ENCODE results near the gene MUC4.
"Not testable (repeated sequence)": the region's sequence is repeated elsewhere in the genome, so short reads cannot be mapped to it uniquely, and the experiment has no call there.

The MUC4 gene

DNA sequence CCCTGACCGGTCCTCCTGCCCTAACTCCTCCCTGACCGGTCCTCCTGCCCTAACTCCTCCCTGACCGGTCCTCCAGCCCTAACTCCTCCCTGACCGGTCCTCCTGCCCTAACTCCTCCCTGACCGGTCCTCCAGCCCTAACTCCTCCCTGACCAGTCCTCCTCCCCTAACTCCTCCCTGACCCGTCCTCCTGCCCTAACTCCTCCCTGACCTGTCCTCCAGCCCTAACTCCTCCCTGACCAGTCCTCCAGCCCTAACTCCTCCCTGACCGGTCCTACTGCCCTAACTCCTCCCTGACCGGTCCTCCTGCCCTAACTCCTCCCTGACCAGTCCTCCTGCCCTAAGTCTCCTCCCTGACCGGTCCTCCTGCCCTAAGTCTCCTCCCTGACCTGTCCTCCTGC is 98.6 kb downstream of the MUC4 start:
- DNase-seq: not testable (repeated sequence)

DNA sequence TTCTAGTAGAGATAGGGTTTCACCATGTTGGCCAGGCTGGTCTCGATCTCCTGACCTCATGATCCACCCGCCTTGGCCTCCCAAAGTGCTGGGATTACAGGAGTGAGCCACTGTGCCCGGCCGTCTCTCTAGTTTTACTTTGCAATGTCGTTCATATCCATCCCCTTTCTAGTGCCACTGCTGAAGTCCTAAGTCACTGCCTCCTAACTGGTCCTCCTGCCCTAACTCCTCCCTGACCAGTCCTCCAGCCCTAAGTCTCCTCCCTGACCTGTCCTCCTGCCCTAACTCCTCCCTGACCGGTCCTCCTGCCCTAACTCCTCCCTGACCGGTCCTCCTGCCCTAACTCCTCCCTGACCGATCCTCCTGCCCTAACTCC is 99.2 kb downstream of the MUC4 start:
- DNase-seq: not testable (repeated sequence)

DNA sequence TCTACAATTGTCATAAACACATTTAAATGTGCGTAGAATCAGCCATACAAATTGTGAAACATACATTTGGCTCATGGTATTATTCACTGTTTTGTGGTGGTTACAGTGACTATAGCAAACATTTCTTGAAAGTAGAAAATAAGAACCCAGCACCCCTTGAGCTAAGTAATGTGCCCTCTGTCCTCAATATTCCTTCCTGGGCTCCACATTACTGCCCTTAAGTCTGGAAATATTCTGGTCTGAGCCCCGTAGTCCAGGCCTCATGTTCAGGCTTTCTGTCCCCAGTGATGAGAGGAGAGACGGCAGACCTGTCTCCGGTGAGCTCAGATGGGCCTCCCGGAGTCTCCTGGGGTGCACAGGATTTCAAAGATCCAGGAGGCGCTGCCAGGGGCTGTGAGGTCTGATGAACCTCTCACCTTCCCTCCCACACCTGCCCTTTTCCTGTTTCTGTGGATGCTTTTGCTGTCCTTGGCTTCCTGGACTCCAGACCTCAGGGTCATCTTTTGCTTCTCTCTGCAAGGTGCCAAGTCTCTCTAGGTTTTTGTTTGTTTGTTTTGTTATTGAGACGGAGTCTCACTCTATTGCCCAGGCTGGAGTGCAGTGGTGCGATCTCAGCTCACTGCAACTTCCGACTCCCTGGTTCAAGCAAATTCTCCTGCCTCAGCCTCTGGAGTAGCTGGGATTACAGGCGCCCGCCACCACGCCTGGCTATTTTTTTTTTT is 99.8 kb downstream of the MUC4 start:
- no peak for DNase-seq

DNA sequence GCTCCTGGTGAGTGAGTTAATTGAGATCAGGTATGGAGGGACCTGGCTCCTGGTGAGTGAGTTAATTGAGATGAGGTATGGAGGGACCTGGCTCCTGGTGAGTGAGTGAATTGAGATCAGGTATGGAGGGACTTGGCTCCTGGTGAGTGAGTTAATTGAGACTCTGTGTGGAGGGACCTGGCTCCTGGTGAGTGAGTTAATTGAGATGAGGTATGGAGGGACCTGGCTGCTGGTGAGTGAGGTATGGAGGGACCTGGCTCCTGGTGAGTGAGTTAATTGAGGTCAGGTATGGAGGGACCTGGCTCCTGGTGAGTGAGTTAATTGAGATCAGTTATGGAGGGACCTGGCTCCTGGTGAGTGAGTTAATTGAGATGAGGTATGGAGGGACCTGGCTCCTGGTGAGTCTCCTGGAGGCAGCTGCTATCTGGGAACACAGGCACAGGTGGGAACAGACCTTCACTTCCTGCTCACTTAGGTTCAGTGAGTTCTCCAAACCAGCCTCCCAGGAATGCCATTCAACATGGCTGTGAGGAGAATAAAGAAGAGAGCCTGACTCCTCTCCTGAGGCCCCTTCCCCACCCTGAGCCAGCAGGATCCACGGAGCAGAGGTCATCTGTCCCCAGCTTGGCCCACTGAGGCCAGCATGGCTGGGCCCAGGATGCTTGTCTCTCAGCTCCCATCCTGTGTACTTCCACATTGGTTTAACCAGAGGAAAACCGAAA is 100.5 kb downstream of the MUC4 start:
- DNase-seq: not testable (repeated sequence)

DNA sequence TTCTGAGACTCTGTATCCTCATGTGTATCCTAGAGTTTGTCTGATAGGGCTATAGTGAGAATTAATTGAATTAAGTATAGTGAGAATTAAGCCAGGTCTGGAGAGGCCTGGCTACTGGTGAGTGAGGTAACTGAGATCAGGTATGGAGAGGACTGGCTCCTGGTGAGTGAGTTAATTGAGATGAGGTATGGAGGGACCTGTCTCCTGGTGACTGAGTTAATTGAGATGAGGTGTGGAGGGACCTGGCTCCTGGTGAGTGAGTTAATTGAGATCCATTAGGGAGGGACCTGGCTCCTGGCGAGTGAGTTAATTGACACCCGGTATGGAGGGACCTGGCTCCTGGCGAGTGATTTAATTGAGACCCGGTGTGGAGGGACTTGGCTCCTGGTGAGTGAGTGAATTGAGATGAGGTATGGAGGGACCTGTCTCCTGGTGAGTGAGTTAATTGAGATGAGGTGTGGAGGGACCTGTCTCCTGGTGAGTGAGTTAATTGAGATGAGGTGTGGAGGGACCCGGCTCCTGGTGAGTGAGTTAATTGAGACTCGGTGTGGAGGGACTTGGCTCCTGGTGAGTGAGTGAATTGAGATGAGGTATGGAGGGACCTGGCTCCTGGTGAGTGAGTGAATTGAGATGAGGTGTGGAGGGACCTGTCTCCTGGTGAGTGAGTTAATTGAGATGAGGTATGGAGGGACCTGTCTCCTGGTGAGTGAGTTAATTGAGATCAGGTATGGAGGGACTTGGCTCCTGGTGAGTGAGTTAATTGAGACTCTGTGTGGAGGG is 101.4 kb downstream of the MUC4 start:
- not testable (repeated sequence) for DNase-seq

DNA sequence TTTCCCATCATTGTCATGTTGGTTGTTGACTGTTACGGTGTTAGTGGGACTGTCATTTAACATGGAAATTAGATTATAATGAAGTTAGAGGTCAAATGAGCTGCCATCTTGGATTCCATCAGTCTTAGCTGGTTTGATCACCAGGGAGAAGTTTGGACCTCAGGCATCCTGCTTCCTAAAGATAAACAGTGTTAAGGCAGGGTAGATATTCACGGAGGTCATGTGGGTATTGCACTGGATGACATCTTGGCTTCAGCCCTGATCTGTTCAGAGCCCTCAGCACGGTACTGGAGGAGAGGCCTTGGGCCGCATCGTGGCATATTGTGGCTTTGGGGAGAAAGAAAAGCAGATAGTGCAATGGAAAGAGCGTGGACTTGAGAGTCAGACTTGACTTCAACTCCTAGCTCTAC is 102.0 kb downstream of the MUC4 start:
- DNase-seq: no peak

DNA sequence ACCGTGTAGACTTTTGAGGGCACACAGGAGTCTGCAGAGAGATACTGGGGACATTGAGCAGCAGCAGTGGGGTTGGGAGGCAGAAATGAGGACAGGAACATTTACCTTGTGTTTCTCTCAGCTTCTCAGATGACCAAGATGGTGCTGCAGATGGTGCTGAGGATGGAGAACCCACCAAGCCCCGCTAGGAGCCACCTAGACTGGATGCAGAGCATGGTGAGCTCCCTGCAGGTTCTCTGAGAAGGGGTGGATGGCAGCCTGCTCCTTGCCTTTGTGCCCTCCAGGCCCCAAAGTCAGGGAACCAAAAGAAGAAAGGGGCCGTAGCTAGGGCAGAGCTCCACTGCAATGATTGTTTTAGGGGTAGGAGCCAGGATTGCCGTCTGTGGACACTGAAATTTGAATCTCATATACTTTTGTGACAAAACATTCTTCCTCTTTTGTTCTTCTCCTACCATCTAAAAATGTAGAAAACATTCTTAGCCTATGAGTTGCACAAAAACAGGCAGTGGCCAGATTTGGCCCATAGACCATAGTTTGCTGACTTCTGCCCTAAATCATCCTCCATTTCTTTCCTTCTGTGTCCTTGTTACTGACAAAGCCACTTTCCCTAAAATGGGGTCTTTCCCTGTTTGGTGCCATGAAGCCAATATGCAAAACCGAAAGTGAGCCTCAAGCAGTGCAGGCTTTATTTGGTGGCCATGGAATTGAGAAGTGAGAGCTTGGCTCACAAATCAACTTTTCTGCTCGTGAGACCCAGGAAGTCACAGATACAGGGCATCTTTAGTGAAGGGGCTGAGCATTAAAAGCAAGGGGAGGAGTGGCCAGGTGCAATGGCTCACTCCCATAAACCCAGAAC is 102.9 kb downstream of the MUC4 start:
- DNase-seq: no peak

DNA sequence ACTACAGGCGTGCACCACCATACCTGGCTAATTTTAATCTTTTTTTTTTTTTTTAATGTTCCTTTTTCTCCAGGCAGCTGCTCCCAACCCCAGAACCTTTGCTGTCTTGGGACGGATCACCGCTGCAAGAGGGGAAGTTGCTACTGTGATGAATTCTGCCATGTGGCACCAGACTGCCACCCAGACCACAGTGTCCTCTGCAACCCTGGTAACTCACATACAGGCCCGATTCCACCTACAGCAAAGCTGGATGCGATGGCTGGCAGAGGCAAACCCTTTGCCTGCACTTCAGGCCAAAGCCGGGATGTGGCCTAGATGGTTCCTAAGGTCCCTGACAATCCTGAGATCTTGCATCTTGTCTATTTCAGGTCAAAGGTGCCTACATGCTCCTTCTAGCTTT is 103.7 kb downstream of the MUC4 start:
- DNase-seq: no peak

DNA sequence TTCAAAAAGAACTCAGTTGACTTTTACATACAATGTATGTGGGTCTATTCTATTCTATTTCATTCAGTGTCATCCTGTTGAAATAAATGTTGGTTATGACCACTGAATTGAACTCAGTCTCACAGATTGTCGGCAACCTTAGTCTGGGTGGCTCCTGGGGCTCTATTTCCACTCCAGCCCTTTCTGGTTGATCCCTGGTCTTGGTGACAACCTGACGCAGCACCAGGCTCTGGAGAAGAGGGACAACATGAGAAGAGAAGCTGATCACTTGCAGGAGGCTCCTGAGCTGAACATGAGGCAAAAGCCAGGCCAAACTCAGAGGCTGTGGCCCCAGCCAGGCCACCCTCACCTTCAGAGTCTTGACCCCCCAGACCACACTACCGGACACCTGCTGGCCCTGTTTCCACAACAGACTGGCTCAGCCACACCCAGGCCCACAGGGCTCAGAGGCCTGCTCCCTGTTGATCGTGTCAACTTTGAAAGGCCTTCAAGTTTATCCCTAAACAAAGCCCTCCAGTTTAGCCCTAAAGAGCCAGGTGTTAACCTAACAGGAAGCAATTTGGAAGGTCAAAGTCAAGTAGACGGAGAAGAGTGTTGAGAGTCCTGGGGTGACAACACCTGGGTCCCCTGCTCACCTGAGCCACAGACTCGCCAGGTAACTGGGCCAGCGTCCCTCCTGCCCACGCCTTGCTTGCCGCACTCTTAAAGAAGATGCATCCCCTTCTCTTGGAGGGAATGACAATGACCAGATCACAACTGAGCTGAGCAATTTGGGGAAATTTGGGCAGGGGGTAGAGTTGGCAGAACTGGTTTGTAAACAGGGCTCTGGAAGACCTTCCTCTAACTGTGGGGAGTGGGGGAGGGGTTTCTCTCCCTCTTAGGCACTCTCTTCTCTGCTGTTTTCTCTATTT is 106.4 kb downstream of the MUC4 start:
- DNase-seq: no peak

DNA sequence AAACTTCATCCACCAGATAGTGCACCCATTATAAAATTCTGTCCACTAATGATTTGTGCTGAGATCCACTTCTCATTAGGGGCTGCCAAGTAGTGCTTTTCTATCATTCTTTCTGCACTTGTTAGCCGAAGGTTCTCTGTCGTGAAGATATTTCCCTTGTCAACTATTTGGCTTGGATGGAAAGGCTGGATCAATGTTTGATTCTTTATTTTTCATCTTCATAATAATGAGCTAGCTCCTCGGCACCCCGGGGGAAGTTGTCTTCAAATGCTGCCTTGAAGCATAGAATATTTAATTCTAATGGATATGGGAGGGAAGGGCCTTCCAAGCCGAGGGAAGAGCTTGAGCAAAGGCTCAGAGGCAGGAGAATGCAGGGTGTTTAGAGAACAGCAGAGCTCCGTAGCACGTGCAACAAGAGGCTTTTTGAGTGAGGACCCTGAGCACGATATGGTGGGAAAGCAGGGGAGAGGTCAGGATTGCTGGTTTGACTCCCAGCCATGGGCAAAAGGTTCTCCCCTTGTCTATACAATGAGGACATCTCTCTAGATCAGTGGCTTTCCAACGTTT is 107.2 kb downstream of the MUC4 start:
- no peak for DNase-seq

DNA sequence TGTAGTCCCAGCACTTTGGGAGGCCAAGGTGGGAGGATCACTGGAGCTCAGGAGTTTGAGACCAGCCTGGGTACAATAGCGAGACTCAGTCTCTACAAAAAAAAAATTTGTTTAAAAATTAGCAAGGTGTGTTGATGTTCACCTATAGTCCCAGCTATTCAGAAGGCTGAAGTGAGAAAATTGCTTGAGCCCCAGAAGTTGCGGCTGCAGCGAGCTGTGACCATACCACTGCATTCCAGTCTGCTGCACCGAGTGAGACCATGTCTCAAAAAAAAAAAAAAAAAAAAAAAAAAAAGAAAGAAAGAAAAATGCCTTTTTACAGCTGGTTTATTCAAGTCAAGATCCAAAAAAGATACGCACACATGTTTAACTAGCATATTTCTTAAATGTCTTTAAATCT is 108.0 kb downstream of the MUC4 start:
- no peak for DNase-seq

DNA sequence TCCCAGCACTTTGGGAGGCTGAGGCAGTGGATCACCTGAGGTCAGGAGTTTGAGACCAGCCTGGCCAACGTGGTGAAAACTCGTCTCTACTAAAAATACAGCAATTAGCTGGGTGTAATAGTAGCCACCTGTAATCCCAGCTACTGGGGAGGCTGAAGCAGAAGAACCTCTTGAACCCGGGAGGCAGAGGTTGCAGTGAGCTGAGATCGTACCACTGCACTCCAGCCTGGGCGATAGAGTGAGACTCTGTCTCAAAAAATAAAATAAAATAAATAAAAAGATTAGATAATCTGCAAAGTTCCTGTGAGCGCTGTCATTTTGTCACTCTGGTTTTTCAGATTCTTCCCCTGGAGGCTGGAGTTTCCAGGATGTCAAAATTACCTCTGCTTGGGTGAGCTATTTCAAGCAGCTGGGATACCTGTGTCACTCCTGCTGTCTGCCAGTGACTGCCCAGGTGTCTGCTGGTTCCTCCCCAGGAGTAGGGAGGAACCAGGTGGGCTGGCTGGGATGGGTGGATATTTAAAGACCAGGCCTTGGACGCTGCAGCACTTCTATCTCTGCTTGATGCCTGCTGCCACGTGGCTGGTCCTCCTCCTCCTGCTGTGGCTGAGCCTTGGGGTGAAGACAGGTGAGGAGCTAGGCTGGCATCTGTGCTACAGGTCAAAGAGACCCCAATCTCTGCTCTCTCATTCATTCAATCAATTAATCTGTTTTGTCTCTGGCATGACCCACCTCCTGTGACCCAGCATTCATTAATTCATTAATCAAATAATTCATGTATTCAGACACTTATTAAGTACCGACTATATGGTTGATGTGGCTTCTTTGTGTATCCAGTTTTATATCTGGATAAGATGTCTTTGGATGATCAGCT is 110.5 kb downstream of the MUC4 start:
- DNase-seq: no peak

DNA sequence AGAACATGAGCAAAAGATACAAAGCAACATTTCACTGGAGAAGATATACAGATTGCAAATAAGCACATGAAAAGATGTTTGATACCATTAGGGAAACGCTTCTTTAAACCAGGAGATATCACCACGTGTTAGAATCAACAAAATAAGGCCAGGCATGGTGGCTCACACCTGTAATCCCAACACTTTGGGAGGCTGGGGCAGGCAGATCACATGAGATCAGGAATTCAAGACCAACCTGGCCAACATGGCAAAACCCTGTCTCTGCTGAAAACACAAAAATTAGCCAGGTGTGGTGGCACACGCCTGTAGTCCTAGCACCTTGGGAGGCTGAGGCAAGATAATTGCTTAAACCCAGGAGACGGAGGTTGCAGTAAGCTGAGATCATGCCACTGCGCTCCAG is 111.4 kb downstream of the MUC4 start:
- no peak for DNase-seq

DNA sequence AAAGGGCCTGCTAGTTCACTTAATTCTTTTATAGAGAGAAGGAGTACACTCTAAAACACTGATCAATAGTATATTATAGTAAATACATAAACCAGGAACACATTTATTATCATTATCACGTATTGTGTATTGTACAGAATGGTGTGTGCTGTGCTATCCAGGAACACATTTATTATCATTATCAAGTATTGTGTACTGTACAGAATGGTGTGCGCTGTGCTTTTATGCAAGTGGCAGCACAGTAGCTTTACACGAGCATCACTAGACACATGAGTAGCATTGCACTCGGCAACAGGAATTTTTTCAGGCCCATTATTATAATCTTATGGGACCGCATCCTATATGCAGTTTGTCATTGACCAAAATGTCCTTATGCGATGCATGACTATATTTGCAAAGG is 111.9 kb downstream of the MUC4 start:
- DNase-seq: no peak

DNA sequence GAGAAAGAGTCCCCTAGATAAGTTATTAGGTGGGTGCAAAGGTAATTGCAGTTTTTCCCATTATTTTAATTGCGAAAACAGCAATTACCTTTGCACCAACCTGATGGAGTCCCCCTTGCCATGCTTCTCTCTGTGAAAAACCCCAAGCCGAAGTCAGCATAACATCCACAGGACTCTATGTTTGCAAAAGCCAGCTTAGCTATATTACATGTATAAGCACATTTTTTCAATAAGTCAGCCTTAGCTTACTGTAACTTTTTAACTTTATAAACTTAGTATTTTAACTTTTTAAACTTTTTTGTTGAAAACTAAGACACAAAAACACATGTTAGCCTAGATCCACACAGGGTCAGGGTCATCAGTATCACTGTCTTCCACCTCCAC is 112.3 kb downstream of the MUC4 start:
- DNase-seq: no peak

DNA sequence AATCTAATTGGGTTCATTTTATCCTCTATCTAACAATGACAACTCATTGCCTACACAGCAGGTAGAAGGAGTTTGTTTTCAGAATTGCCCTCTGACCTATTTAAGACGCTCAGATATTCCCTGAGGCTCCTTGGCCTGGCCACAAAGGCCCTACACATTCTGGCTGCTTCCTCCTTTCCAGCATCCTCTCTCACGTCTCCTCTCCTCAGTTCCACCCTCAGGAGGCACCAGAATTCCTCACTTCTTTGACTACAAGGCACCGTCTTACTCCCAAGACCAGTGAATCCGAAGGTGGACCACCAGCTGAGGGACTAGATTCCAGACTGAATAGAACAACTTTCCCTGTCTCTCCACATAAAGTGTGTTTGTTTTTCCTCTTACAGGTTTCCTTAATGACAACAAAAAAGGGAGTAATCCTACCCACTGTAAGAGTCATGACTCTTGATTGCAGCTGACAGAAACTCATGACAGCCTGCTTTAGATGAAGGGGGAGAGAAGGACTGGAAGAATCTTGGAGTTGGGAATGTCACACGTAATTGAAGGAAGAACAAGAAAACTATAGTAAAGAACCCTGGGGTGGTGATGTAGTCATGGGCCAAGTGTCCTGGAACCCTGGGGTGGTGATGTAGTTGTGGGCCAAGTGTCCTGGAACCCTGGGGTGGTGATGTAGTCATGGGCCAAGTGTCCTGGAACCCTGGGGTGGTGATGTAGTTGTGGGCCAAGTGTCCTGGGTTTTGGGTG is 112.9 kb downstream of the MUC4 start:
- no peak for DNase-seq

DNA sequence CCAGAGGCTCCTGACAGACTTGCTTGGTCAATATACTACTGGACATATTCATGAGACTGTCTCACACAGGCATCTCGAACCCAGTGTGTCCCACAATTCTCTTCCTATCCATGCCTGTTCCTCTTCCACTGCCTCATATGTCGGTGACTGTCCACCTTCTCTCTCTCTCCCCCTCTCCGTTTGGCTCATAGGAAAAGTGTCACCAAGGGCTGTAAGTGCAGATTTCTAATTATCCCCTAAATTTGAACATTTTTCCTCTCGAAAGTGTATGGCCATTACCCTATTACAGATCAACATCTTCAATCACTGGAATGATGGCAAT is 113.4 kb downstream of the MUC4 start:
- DNase-seq: no peak

DNA sequence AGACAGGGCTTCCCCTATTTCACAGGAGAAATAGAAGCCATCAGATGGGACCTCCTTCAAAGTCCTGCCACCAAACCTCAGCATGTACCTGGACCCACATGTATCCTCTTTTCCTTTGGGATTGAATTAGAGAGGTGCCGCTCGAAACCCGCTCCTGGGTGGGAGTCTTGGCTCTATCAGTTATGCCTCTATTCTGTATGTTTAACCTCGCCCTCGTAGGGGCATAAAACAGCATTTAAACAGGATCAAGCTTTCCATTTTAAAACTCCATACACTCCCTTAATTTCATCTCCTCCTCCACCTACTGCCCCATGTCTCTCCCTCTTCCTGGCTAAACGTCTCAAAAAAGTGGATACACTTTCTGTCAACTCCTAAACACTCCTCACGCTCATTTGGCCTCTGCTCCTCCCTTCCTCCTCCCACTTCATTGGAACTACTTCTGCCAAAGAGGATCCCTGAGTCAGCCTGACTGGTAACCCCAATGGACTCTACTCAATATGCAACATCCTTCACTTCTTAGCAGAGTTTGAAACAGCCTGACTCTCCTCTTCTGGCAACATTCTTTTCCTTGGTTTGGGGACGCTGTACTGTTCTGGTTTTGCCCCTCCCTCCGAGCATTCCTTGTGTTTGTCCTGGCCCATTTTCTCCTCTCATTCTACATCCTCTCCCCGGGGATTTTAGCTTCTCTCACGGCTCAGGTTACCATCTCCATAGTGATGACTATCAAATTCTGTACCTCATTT is 114.0 kb downstream of the MUC4 start:
- DNase-seq: no peak

Data from activated CD4-positive, alpha-beta T cell treated with anti-CD3 and anti-CD28 coated beads, Interleukin-2, amount 50 U/mL, for 1 hour (primary cell).